Measurements from ENCODE around the gene DENND2C. TPM values are rescaled to one million over a fixed set of nuclear protein-coding genes. Genes with fewer than 3 reads are reported as not detected.

Gene DENND2C
- total and polyA plus RNA-seq, 2 experiments from 2014 or later = 1.4 to 5.6 TPM

DNA sequence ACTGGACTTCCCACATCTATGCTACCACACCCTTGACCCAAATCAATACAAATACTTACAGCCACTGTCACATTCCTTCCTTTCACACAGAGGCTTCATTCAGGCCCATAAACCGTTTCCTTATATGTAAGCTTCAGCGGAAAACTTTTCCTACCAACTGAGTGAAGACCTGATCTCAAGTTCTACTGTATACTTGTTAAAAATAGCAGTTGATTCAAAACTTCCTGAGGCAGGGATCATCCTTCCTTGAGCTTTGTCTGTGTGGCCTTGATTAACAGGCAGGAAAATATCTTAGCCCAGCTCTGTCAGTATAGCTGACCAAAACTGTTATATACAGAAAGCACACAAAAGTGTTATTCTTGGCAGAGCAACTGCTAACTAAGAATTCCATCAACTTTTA, 42.7 kb downstream of the DENND2C start:
- no peaks in the 10 kb centered on the region for H3K27me3 ChIP-seq
- no peaks in the 10 kb centered on the region for H3K9me3 ChIP-seq (ENCODE audit: low read depth)
- TF ChIP-seq EZH2 (IDR thresholded peaks at IDR 0.05; ENCODE audit: borderline replicate concordance) (no peak), EZH2phosphoT487 (IDR thresholded peaks at IDR 0.05; ENCODE audit: low read depth, severe bottlenecking, unreplicated experiment) (no peak)
- TF ChIP-seq, protein P1, sequence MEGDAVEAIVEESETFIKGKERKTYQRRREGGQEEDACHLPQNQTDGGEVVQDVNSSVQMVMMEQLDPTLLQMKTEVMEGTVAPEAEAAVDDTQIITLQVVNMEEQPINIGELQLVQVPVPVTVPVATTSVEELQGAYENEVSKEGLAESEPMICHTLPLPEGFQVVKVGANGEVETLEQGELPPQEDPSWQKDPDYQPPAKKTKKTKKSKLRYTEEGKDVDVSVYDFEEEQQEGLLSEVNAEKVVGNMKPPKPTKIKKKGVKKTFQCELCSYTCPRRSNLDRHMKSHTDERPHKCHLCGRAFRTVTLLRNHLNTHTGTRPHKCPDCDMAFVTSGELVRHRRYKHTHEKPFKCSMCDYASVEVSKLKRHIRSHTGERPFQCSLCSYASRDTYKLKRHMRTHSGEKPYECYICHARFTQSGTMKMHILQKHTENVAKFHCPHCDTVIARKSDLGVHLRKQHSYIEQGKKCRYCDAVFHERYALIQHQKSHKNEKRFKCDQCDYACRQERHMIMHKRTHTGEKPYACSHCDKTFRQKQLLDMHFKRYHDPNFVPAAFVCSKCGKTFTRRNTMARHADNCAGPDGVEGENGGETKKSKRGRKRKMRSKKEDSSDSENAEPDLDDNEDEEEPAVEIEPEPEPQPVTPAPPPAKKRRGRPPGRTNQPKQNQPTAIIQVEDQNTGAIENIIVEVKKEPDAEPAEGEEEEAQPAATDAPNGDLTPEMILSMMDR (IDR thresholded peaks at IDR 0.05; ENCODE audit: poor library complexity) = no peak
- H2AFZ ChIP-seq = no peak overlapping the region
- no peaks in the 10 kb centered on the region for H3K79me2 ChIP-seq
- 38% methylated on average over 2 of the region's 2 CpGs for WGBS (ENCODE audit: low lambda C conversion rate, missing lambda C conversion rate)
- DNase-seq (ENCODE audit: low spot score) = no peak
- no peaks in the 10 kb centered on the region for H3K4me1 ChIP-seq (ENCODE audit: insufficient read depth)
- H3K4me2 ChIP-seq = no peak overlapping the region
- no peaks in the 10 kb centered on the region for H3K9me2 ChIP-seq (replicated peaks; ENCODE audit: insufficient read depth)
- H4K20me1 ChIP-seq (ENCODE audit: insufficient read depth, poor library complexity, severe bottlenecking) = no peaks in the 10 kb centered on the region
- no peak overlapping the region for H3K27ac ChIP-seq
- H3K4me3 ChIP-seq = no peak overlapping the region
- no peaks in the 10 kb centered on the region for H3K36me3 ChIP-seq (replicated peaks; ENCODE audit: insufficient read depth, low read depth)

DNA sequence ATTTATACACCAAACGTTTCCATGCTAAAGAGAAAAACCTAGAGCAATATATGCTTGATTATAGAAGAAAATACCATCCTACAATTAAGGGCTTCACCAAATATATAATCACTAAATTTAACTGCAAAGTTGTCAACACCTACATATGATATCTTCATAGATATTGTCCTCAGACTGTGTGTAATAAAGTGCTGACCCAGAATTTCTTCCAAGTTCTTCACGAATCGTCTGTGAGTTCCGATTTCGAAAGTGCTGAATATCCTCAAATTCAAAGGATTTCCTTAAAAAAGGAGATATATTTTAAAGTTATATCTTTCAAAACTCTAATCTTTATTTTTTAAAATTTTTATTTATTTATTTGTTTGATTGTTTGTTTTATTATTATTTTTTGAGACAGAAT, 46.5 kb downstream of the DENND2C start:
- no peaks in the 10 kb centered on the region for H3K9me2 ChIP-seq (replicated peaks; ENCODE audit: insufficient read depth)
- no peaks in the 10 kb centered on the region for H3K27me3 ChIP-seq
- no peaks in the 10 kb centered on the region for H3K9me3 ChIP-seq (ENCODE audit: low read depth)

DNA sequence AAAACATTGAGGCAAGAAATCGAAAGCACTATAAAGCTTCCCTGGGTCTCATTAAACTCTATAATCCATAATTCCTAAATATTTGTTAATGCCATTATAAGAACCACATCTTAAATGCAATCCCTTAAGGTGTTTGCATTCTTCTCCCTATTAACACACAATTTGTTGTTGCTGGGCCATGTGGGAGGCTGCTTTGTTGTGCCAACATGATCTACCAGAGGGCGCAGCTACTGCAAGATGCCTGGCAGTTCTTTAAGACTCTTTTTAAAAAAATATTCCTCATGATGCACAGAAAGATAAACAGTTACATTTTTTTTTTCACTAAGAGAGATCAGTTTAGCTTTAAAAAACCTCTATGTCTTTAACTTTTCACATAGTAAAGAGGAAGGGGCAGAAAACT, 49.4 kb downstream of the DENND2C start:
- H3K9me3 ChIP-seq (ENCODE audit: low read depth) = no peaks in the 10 kb centered on the region
- WGBS (ENCODE audit: low lambda C conversion rate, missing lambda C conversion rate) = 96% methylated on average over 2 of the region's 2 CpGs
- H3K9me2 ChIP-seq (replicated peaks; ENCODE audit: insufficient read depth) = no peaks in the 10 kb centered on the region
- H3K27me3 ChIP-seq = no peaks in the 10 kb centered on the region
- H3K4me1 ChIP-seq (ENCODE audit: insufficient read depth) = no peaks in the 10 kb centered on the region
- DNase-seq (ENCODE audit: low spot score) = no peak
- H3K79me2 ChIP-seq = no peaks in the 10 kb centered on the region
- H4K20me1 ChIP-seq (ENCODE audit: insufficient read depth, poor library complexity, severe bottlenecking) = no peaks in the 10 kb centered on the region
- TF ChIP-seq EZH2 (IDR thresholded peaks at IDR 0.05; ENCODE audit: borderline replicate concordance) (no peak), EZH2phosphoT487 (IDR thresholded peaks at IDR 0.05; ENCODE audit: low read depth, severe bottlenecking, unreplicated experiment) (no peak)
- TF ChIP-seq, protein P1 (IDR thresholded peaks at IDR 0.05; ENCODE audit: poor library complexity) = no peak
- H3K4me3 ChIP-seq = no peak overlapping the region
- H3K36me3 ChIP-seq (replicated peaks; ENCODE audit: insufficient read depth, low read depth) = no peaks in the 10 kb centered on the region
- no peak overlapping the region for H3K4me2 ChIP-seq
- no peak overlapping the region for H3K27ac ChIP-seq
- H2AFZ ChIP-seq = no peak overlapping the region

More for the DNA sequence above, 46.5 kb downstream of the DENND2C start:
- H3K4me3 ChIP-seq = no peak overlapping the region
- no peaks in the 10 kb centered on the region for H3K79me2 ChIP-seq
- no peaks in the 10 kb centered on the region for H3K4me1 ChIP-seq (ENCODE audit: insufficient read depth)
- no peak overlapping the region for H3K4me2 ChIP-seq
- H2AFZ ChIP-seq = no peak overlapping the region
- no peak overlapping the region for H3K27ac ChIP-seq
- TF ChIP-seq EZH2 (IDR thresholded peaks at IDR 0.05; ENCODE audit: borderline replicate concordance) (no peak), EZH2phosphoT487 (IDR thresholded peaks at IDR 0.05; ENCODE audit: low read depth, severe bottlenecking, unreplicated experiment) (no peak)
- TF ChIP-seq, protein P1 (IDR thresholded peaks at IDR 0.05; ENCODE audit: poor library complexity) = no peak
- no peaks in the 10 kb centered on the region for H4K20me1 ChIP-seq (ENCODE audit: insufficient read depth, poor library complexity, severe bottlenecking)
- H3K36me3 ChIP-seq (replicated peaks; ENCODE audit: insufficient read depth, low read depth) = no peaks in the 10 kb centered on the region
- DNase-seq (ENCODE audit: low spot score) = no peak
- 96% methylated on average over 5 of the region's 5 CpGs for WGBS (ENCODE audit: low lambda C conversion rate, missing lambda C conversion rate)

DNA sequence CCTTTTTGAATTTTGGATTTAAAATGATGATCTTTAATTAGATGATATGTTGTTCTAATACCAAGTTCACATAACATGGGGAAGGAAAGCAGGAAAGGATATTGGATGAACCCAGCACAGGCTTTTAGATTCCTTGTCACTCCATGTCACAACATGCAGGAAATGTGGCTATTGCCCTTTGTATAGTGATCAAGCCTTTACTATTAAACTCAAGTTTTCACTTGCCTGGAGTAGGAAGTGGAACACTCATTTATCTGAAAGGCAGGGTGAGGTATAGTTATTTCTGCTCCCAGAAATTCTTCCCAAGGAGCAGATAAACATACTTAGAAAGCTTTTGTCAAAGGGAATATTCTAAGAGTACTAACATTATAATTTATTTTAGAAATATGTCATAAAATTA, 51.2 kb downstream of the DENND2C start:
- no peaks in the 10 kb centered on the region for H4K20me1 ChIP-seq (ENCODE audit: insufficient read depth, poor library complexity, severe bottlenecking)
- H3K4me2 ChIP-seq = no peak overlapping the region
- no peaks in the 10 kb centered on the region for H3K79me2 ChIP-seq
- H3K9me2 ChIP-seq (replicated peaks; ENCODE audit: insufficient read depth) = no peaks in the 10 kb centered on the region
- H3K9me3 ChIP-seq (ENCODE audit: low read depth) = no peaks in the 10 kb centered on the region
- H3K36me3 ChIP-seq (replicated peaks; ENCODE audit: insufficient read depth, low read depth) = no peaks in the 10 kb centered on the region
- no peaks in the 10 kb centered on the region for H3K27me3 ChIP-seq
- no peaks in the 10 kb centered on the region for H3K4me1 ChIP-seq (ENCODE audit: insufficient read depth)
- TF ChIP-seq, protein P1 (IDR thresholded peaks at IDR 0.05; ENCODE audit: poor library complexity) = no peak
- no peak overlapping the region for H3K27ac ChIP-seq
- no peak overlapping the region for H2AFZ ChIP-seq
- no peak overlapping the region for H3K4me3 ChIP-seq
- no peak for DNase-seq (ENCODE audit: low spot score)

Measured in hepatocyte (in vitro differentiated cells).